ENCODE results near the gene ACAT2.

GRCh38 chr6:159751448-159751847, 10.4 kb upstream of the ACAT2 start:
- TF ChIP-seq, protein P1, sequence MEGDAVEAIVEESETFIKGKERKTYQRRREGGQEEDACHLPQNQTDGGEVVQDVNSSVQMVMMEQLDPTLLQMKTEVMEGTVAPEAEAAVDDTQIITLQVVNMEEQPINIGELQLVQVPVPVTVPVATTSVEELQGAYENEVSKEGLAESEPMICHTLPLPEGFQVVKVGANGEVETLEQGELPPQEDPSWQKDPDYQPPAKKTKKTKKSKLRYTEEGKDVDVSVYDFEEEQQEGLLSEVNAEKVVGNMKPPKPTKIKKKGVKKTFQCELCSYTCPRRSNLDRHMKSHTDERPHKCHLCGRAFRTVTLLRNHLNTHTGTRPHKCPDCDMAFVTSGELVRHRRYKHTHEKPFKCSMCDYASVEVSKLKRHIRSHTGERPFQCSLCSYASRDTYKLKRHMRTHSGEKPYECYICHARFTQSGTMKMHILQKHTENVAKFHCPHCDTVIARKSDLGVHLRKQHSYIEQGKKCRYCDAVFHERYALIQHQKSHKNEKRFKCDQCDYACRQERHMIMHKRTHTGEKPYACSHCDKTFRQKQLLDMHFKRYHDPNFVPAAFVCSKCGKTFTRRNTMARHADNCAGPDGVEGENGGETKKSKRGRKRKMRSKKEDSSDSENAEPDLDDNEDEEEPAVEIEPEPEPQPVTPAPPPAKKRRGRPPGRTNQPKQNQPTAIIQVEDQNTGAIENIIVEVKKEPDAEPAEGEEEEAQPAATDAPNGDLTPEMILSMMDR (IDR thresholded peaks at IDR 0.05; ENCODE audit: low read depth, low read length, poor library complexity, severe bottlenecking), result no peak
- no peak for TF ChIP-seq EZH2phosphoT487 (IDR thresholded peaks at IDR 0.05; ENCODE audit: borderline replicate concordance, low read length)

Measured in DOHH2 (cell line).